Measurements from ENCODE around the gene NDRG4. TPM values are rescaled to one million over a fixed set of nuclear protein-coding genes. Genes with fewer than 3 reads are reported as not detected.

The NDRG4 gene
- total and polyA plus RNA-seq, 4 donors: 128 to 593 (median 470) TPM

GRCh38 chr16:58456193-58456592, 43.8 kb upstream of the NDRG4 start:
- DNase-seq (ENCODE audit: low read depth in 4 of 6, low spot score in 6 of 6): no peak
- no peak overlapping the region for H3K27ac ChIP-seq (ENCODE audit: low read depth, low read length)
- peaks cover 5% of the 10 kb centered on the region for H3K4me1 ChIP-seq (ENCODE audit: control insufficient read depth, insufficient read depth, low read length)
- 44% methylated on average over 1 of the region's 3 CpGs for WGBS (ENCODE audit: insufficient coverage)
- H3K36me3 ChIP-seq (ENCODE audit: control insufficient read depth, insufficient read depth, low read length): no peaks in the 10 kb centered on the region
- H3K4me3 ChIP-seq (ENCODE audit: low read depth, low read length): no peak overlapping the region
- H3K27me3 ChIP-seq (ENCODE audit: control insufficient read depth, insufficient read depth, low read length): no peaks in the 10 kb centered on the region
- no peaks in the 10 kb centered on the region for H3K9me3 ChIP-seq (ENCODE audit: control insufficient read depth, insufficient read depth, low read length)

- Histone ChIP-seq H3K9me3 (ENCODE audit: control insufficient read depth, insufficient read depth, low read length) (no peaks in the 10 kb centered on the region), H3K27ac (ENCODE audit: low read depth, low read length) (no peak overlapping the region)
- 67% methylated on average over 3 of the region's 10 CpGs for WGBS (ENCODE audit: insufficient coverage)
Observed at GRCh38 chr16:58458606-58459343, 41.2 kb upstream of the NDRG4 start.

GRCh38 chr16:58459344-58460218, 40.4 kb upstream of the NDRG4 start:
- H3K4me1 ChIP-seq (ENCODE audit: control insufficient read depth, insufficient read depth, low read length): peaks cover 12% of the 10 kb centered on the region
- H3K27me3 ChIP-seq (ENCODE audit: control insufficient read depth, insufficient read depth, low read length): peaks cover 13% of the 10 kb centered on the region
- DNase-seq (ENCODE audit: low read depth in 4 of 6, low spot score in 6 of 6): no peak
- H3K27ac ChIP-seq (ENCODE audit: low read depth, low read length): no peak overlapping the region
- H3K4me3 ChIP-seq (ENCODE audit: low read depth, low read length): no peak overlapping the region
- H3K36me3 ChIP-seq (ENCODE audit: control insufficient read depth, insufficient read depth, low read length): no peaks in the 10 kb centered on the region
- H3K9me3 ChIP-seq (ENCODE audit: control insufficient read depth, insufficient read depth, low read length): no peaks in the 10 kb centered on the region
- WGBS (ENCODE audit: insufficient coverage): 81% methylated on average over 3 of the region's 9 CpGs

More at GRCh38 chr16:58458606-58459343, 41.2 kb upstream of the NDRG4 start:
- peaks cover 9% of the 10 kb centered on the region for H3K4me1 ChIP-seq (ENCODE audit: control insufficient read depth, insufficient read depth, low read length)
- no peak overlapping the region for H3K4me3 ChIP-seq (ENCODE audit: low read depth, low read length)
- DNase-seq (ENCODE audit: low read depth in 4 of 6, low spot score in 6 of 6): no peak
- H3K36me3 ChIP-seq (ENCODE audit: control insufficient read depth, insufficient read depth, low read length): no peaks in the 10 kb centered on the region
- peaks cover 7% of the 10 kb centered on the region for H3K27me3 ChIP-seq (ENCODE audit: control insufficient read depth, insufficient read depth, low read length)

GRCh38 chr16:58460219-58460610, 39.7 kb upstream of the NDRG4 start:
- no peaks in the 10 kb centered on the region for H3K9me3 ChIP-seq (ENCODE audit: control insufficient read depth, insufficient read depth, low read length)
- no peak overlapping the region for H3K27ac ChIP-seq (ENCODE audit: low read depth, low read length)
- no peaks in the 10 kb centered on the region for H3K36me3 ChIP-seq (ENCODE audit: control insufficient read depth, insufficient read depth, low read length)
- no peak overlapping the region for H3K4me3 ChIP-seq (ENCODE audit: low read depth, low read length)
- DNase-seq (ENCODE audit: low read depth in 4 of 6, low spot score in 6 of 6): no peak
- WGBS (ENCODE audit: insufficient coverage): 85% methylated on average over 4 of the region's 4 CpGs
- peaks cover 19% of the 10 kb centered on the region for H3K27me3 ChIP-seq (ENCODE audit: control insufficient read depth, insufficient read depth, low read length)
- H3K4me1 ChIP-seq (ENCODE audit: control insufficient read depth, insufficient read depth, low read length): peaks cover 19% of the 10 kb centered on the region

- Histone ChIP-seq H3K27me3 (ENCODE audit: control insufficient read depth, insufficient read depth, low read length) (peaks cover 27% of the 10 kb centered on the region), H3K27ac (ENCODE audit: low read depth, low read length) (no peak overlapping the region), H3K9me3 (ENCODE audit: control insufficient read depth, insufficient read depth, low read length) (no peaks in the 10 kb centered on the region), H3K4me1 (ENCODE audit: control insufficient read depth, insufficient read depth, low read length) (peaks cover 24% of the 10 kb centered on the region), H3K36me3 (ENCODE audit: control insufficient read depth, insufficient read depth, low read length) (no peaks in the 10 kb centered on the region), H3K4me3 (ENCODE audit: low read depth, low read length) (no peak overlapping the region)
- DNase-seq (ENCODE audit: low read depth in 4 of 6, low spot score in 6 of 6): no peak
- 77% methylated on average over 2 of the region's 5 CpGs for WGBS (ENCODE audit: insufficient coverage)
Observed at GRCh38 chr16:58461056-58461455, 38.9 kb upstream of the NDRG4 start.

- no peaks in the 10 kb centered on the region for H3K9me3 ChIP-seq (ENCODE audit: control insufficient read depth, insufficient read depth, low read length)
- no peaks in the 10 kb centered on the region for H3K36me3 ChIP-seq (ENCODE audit: control insufficient read depth, insufficient read depth, low read length)
- H3K27ac ChIP-seq (ENCODE audit: low read depth, low read length): no peak overlapping the region
- H3K4me3 ChIP-seq (ENCODE audit: low read depth, low read length): no peak overlapping the region
- H3K4me1 ChIP-seq (ENCODE audit: control insufficient read depth, insufficient read depth, low read length): peaks cover 29% of the 10 kb centered on the region
- WGBS (ENCODE audit: insufficient coverage): 88% methylated on average over 5 of the region's 7 CpGs
- H3K27me3 ChIP-seq (ENCODE audit: control insufficient read depth, insufficient read depth, low read length): peaks cover 29% of the 10 kb centered on the region
- DNase-seq (ENCODE audit: low read depth in 4 of 6, low spot score in 6 of 6): no peak
Observed at GRCh38 chr16:58461640-58462039, 38.3 kb upstream of the NDRG4 start.

GRCh38 chr16:58462089-58462488, 37.9 kb upstream of the NDRG4 start:
- Histone ChIP-seq H3K36me3 (ENCODE audit: control insufficient read depth, insufficient read depth, low read length) (no peaks in the 10 kb centered on the region), H3K27ac (ENCODE audit: low read depth, low read length) (no peak overlapping the region), H3K9me3 (ENCODE audit: control insufficient read depth, insufficient read depth, low read length) (no peaks in the 10 kb centered on the region), H3K4me1 (ENCODE audit: control insufficient read depth, insufficient read depth, low read length) (peaks cover 29% of the 10 kb centered on the region), H3K4me3 (ENCODE audit: low read depth, low read length) (no peak overlapping the region), H3K27me3 (ENCODE audit: control insufficient read depth, insufficient read depth, low read length) (peaks cover 29% of the 10 kb centered on the region)
- 86% methylated on average over 1 of the region's 4 CpGs for WGBS (ENCODE audit: insufficient coverage)
- no peak for DNase-seq (ENCODE audit: low read depth in 4 of 6, low spot score in 6 of 6)

GRCh38 chr16:58462499-58462996, 37.4 kb upstream of the NDRG4 start:
- peaks cover 29% of the 10 kb centered on the region for H3K27me3 ChIP-seq (ENCODE audit: control insufficient read depth, insufficient read depth, low read length)
- WGBS (ENCODE audit: insufficient coverage): 63% methylated on average over 10 of the region's 15 CpGs
- no peak overlapping the region for H3K4me3 ChIP-seq (ENCODE audit: low read depth, low read length)
- H3K4me1 ChIP-seq (ENCODE audit: control insufficient read depth, insufficient read depth, low read length): peaks cover 29% of the 10 kb centered on the region
- no peaks in the 10 kb centered on the region for H3K36me3 ChIP-seq (ENCODE audit: control insufficient read depth, insufficient read depth, low read length)
- no peak overlapping the region for H3K27ac ChIP-seq (ENCODE audit: low read depth, low read length)
- peak in 1 of 6 donors; percentile 8 for DNase-seq (ENCODE audit: low read depth in 4 of 6, low spot score in 6 of 6)
- no peaks in the 10 kb centered on the region for H3K9me3 ChIP-seq (ENCODE audit: control insufficient read depth, insufficient read depth, low read length)

- no peaks in the 10 kb centered on the region for H3K36me3 ChIP-seq (ENCODE audit: control insufficient read depth, insufficient read depth, low read length)
- peaks cover 29% of the 10 kb centered on the region for H3K27me3 ChIP-seq (ENCODE audit: control insufficient read depth, insufficient read depth, low read length)
- peak in 3 of 6 donors; percentile 37 to 91 (median 80) for DNase-seq (ENCODE audit: low read depth in 4 of 6, low spot score in 6 of 6)
- H3K4me1 ChIP-seq (ENCODE audit: control insufficient read depth, insufficient read depth, low read length): peaks cover 29% of the 10 kb centered on the region
- no peaks in the 10 kb centered on the region for H3K9me3 ChIP-seq (ENCODE audit: control insufficient read depth, insufficient read depth, low read length)
- WGBS (ENCODE audit: insufficient coverage): under 1% methylated on average over 103 of the region's 113 CpGs
- H3K27ac ChIP-seq (ENCODE audit: low read depth, low read length): no peak overlapping the region
- H3K4me3 ChIP-seq (ENCODE audit: low read depth, low read length): peak overlapping the region; percentile 32
Observed at GRCh38 chr16:58462997-58463941, 36.7 kb upstream of the NDRG4 start.

Measured in spinal cord (tissue), 10 donors.